NCI-H82 treated with DMSO at 0.1 percent for 48 hours (cell line): ENCODE measurements around the gene RNF34.
"Not testable (repeated sequence)": the region's sequence is repeated elsewhere in the genome, so short reads cannot be mapped to it uniquely, and the experiment has no call there.

Experiments used
- DNase-seq: peaks from one replicate; lab custom pipeline; 2025; ENCODE audit not compliant: unreplicated experiment; lab: John Stamatoyannopoulos, UW

RNF34 gene

GRCh38 chr12:121399391-121400331, at the start of gene RNF34:
Gene RNF34 (plus strand): TSS chr12:121400118. CDS start chr12:121400213, 95 bp downstream.
- DNase-seq, result peak; percentile 91

DNA sequence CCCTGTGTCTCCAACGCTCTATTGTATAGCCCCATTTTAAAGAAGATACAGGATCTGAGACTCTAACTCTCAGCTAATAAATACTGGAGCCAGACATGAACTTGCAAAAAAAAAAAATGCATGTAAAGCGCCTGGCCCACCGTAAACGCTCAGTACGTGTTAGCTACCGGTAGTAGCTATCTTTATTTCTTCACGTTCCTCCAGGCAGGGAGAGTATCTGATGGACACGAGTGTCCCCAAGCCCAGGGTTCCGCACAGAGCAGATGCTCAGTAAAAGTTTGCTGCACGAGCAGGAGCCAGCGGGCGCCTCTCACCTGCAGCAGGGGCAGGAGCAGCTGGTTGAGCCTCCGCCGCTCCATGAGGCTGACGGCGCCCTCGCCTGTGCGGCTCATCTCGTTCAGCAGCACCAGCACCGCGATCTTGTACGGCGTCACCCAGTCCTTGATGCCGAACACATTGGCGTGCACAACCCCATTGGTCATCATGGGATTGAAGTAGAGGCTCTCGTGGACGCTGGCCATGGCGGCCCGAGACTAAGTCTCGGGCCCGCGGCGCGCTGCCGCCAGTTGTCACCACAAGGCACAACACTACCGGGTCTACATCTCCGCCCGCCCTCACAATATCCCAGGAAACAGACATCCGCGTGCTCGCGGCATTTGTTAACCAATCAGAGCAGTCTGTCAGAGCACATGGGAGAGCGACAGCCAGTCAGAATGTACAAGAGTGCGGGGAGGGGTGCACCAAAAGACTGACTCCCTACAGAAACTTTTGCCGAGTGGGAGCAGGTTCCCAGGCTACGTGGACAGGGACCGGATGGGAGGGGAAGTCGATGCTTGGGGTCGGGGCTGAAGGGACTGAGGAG, 47.9 kb upstream of the RNF34 start, which contains the start of gene ANAPC5:
Gene ANAPC5 (minus strand): TSS at position 592 of the 862 bp plus-strand sequence. CDS start 71 bp downstream, at position 521.
- peak; percentile 96 for DNase-seq

GRCh38 chr12:121352682-121353018, 47.3 kb upstream of the RNF34 start:
- DNase-seq, result no peak

DNA sequence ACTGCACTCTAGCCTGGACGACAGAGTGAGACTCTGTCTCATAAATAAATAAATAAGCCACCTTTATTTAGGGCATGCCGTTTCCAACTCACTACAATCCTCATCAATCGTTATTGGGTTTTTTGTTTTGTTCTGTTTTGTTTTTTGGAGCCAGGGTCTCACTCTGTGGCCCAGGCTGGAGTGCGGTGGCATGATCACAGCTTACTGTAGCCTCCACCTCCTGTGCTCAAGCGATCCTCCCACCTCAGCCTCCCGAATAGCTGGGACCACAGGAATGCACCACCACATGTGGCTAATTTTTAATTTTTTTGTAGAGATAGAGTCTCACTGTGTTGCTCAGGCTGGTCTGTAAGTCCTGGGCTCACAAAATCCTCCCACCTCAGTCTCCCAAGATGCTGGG, 44.1 kb upstream of the RNF34 start:
- DNase-seq, result no peak

GRCh38 chr12:121356657-121357056, 43.3 kb upstream of the RNF34 start:
- DNase-seq, result no peak

DNA sequence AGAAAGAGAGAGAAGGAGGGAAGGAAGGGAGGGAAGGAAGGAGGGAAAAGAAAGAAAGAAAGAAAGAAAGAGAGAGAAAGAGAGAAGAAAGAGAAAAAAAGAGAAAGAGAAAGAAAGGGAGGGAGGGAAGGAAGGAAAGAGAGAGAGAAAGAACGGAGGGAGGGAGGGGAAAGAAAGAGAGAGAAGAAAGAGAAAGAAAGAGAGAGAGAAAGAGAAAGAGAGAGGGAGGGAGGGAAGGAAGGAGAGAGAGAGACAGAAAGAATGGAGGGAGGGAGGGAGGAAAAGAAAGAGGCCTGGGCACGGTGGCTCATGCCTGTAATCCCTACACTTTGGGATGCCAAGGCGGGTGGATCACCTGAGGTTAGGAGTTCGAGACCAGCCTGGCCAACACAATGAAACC, 42.6 kb upstream of the RNF34 start:
- no peak for DNase-seq

- no peak for DNase-seq
These were observed 41.8 kb upstream of the RNF34 start for GRCh38 chr12:121358073-121358472.

- DNase-seq, result no peak
These were observed 35.2 kb upstream of the RNF34 start for GRCh38 chr12:121364683-121365121.

DNA sequence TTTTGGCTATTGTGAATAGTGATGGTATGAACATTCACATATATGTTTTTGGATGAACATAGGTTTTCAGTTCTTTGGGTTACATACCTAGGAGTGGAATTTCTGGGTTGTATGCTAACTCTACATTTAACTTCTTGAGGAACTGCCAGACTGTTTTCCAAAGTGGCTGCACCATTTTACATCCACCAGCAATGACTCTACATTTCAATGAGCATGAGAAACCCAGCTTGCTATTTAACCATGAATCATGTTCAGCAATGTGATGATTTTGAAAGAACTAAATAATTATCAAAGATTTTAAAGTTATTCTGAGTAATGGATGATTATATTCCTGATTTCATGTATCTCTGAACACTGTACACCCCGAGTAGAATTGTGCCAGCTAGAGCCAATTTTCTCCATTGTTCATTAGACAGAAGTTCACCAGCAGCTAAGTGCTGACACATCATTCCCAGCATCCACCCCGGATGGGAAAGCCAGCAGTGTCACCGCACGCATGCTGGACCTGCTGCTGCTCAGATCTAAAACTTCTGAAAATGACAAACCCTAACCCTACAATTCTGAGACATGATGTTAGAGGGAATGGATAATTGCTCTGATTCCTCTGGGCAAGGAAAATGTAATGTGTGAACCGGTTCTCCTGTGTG, 34.4 kb upstream of the RNF34 start:
- no peak for DNase-seq

GRCh38 chr12:121366063-121366459, 33.9 kb upstream of the RNF34 start:
- no peak for DNase-seq

DNA sequence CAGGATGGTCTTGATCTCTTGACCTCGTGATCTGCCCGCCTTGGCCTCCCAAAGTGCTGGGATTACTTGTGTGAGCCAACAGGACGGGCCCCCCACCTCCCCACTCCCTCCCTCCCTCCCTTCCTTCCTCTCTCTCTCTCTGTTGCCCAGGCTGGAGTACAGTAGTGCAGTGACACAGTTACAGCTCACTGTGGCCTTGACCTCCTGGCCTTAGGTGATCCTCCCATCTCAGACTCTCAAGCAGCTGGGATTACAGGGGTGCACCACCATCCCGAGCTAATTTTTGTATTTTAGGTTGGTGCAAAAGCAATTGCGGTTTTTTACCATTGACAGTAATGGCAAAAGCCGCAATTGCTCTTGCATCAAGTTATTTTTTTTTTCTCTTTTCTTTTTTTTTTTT, 28.5 kb upstream of the RNF34 start:
- DNase-seq, result no peak

DNA sequence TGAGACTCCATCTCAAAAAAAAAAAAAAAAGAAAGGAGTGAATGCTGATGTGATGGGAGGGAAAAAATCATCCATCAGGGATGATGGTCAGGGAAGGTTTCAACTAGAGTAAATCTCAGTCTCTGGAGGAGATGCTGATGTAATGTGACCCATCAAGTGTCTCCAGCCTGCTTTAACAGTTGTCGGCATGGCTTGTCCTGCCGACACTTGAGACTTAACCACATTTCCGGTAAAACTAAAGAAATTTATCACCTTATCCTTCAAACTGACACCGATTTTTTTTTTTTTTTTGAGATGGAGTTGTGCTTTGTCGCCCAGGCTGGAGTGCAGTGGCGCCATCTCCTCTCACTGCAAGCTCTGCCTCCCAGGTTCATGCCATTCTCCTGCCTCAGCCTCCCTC, 26.2 kb upstream of the RNF34 start:
- no peak for DNase-seq

- DNase-seq, result not testable (repeated sequence)
These were observed 25.6 kb upstream of the RNF34 start for GRCh38 chr12:121374336-121374735.

DNA sequence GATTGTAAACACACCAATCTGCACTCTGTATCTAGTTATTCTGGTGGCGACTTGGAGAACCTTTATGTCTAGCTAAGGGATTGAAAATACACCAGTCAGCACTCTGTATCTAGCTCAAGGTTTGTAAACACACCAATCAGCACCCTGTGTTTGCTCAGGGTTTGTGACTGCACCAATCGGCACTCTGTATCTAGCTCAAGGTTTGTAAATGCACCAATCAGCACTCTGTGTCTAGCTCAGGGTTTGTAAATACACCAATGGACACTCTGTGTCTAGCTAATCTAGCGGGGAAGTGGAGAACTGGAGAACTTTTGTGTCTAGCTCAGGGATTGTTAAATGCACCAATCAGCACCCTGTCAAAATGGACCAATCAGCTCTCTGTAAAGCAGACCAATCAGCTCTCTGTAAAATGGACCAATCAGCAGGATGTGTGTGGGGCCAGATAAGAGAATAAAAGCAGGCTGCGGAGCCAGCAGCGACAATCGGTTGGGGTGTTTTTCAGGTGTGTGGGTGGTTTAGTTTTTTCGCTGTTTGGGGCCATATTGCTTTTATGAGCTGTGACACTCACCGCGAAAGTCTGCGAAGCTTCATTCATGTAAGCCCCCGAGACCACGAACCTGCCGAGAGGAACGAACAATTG, 24.9 kb upstream of the RNF34 start:
- DNase-seq, result not testable (repeated sequence)

DNA sequence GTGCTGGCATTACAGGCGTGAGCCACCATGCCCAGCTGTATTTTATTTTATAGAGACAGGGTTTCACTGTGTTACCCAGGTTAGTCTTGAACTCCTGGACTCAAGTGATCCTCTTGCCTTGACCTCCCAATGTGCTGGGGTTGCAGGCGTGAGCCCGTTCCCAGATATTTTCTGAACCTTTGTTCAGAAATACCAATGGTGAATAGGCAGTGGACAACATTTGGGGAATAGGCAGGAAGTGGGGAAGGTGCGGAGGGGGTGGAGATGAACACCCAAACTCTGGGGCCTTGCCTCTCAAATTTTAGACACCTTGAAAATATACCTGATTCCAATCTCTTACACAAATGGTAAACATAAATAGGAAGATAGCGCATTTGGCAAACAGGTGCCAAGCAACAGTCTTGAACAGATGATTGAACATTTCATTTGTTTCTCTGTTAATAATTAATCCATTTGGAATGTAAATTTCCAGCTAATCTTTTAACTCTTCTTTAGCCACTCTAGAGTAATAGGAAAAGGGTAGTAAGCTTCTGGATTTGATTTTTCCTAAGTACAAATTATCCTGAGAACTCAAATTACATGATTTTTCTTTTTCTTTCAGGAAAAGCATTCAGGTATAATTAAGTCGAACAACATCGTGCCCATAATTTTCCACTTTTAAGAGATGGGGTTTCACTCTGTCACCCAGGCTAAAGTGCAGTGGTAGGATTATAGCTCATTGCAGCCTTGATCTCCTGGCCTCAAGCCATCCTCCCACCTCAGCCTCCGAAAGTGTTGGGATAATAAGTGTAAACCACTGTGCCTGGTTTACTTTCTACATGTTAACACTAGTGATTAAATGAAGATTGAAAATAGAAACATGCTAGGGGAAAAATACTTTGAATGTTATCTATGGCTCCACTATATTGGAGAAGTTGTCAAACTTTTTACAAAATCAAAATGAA, 22.9 kb upstream of the RNF34 start:
- no peak for DNase-seq

- DNase-seq, result no peak
These were observed 21.2 kb upstream of the RNF34 start for GRCh38 chr12:121378736-121379135.

GRCh38 chr12:121379945-121380344, 20.0 kb upstream of the RNF34 start:
- no peak for DNase-seq

DNA sequence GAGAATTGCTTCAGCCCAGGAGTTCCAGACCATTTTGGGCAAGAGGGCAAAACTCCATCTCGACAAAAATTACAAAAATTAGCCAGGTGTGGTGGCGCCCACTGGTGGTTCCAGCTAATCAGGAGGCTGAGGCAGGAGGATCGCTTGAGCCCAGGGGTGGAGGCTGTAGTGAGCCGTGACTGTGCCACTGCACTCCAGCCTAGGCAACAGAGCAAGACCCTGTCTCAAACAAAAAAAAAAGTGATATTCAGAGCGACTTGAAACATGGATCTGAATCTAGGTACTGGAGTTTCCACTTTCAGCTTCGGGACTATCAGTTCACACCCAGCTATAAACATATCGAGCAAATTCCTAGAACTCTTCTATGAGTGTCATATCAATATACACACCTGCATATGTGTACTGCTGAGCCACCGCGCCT, 16.3 kb upstream of the RNF34 start:
- no peak for DNase-seq

GRCh38 chr12:121384891-121385290, 15.0 kb upstream of the RNF34 start:
- not testable (repeated sequence) for DNase-seq
